HG02610 (cell line): ENCODE measurements around the gene KRTAP12-2.
"Not testable (repeated sequence)": the region's sequence is repeated elsewhere in the genome, so short reads cannot be mapped to it uniquely, and the experiment has no call there.

Source experiments
- ATAC-seq: cut with Tn5 transposase; IDR thresholded peaks from one replicate; pipeline ENCODE4 v1.9.1; 2021; ENCODE audit warnings: mild to moderate bottlenecking, moderate library complexity; ENCODE audit not compliant: unreplicated experiment

The KRTAP12-2 gene

GRCh38 chr21:44702973-44703730, 36.4 kb upstream of the KRTAP12-2 start:
- no peak for ATAC-seq

GRCh38 chr21:44702111-44702972, 35.6 kb upstream of the KRTAP12-2 start:
- ATAC-seq, result no peak

- no peak for ATAC-seq
These were observed 34.8 kb upstream of the KRTAP12-2 start for GRCh38 chr21:44701541-44701940.

GRCh38 chr21:44701023-44701400, 34.3 kb upstream of the KRTAP12-2 start:
- ATAC-seq, result no peak

- no peak for ATAC-seq
These were observed 33.6 kb upstream of the KRTAP12-2 start for GRCh38 chr21:44700101-44701022.

GRCh38 chr21:44699502-44700001, 32.8 kb upstream of the KRTAP12-2 start:
- ATAC-seq, result no peak

GRCh38 chr21:44697811-44698734, 31.3 kb upstream of the KRTAP12-2 start:
- ATAC-seq, result no peak

GRCh38 chr21:44697172-44697810, 30.6 kb upstream of the KRTAP12-2 start, which contains the start of gene KRTAP10-12:
KRTAP10-12 (plus strand) TSS chr21:44697172; CDS start chr21:44697202, 30 bp downstream.
- not testable (repeated sequence) for ATAC-seq

GRCh38 chr21:44696572-44696971, 29.8 kb upstream of the KRTAP12-2 start:
- no peak for ATAC-seq

GRCh38 chr21:44695641-44696040, 28.9 kb upstream of the KRTAP12-2 start:
- no peak for ATAC-seq

- no peak for ATAC-seq
These were observed 28.5 kb upstream of the KRTAP12-2 start for GRCh38 chr21:44695184-44695583.

GRCh38 chr21:44694776-44695175, 28.0 kb upstream of the KRTAP12-2 start:
- no peak for ATAC-seq

- no peak for ATAC-seq
These were observed 26.2 kb upstream of the KRTAP12-2 start for GRCh38 chr21:44692798-44693512.

GRCh38 chr21:44691686-44692085, 25.0 kb upstream of the KRTAP12-2 start:
- ATAC-seq, result no peak

GRCh38 chr21:44689740-44690139, 23.0 kb upstream of the KRTAP12-2 start:
- not testable (repeated sequence) for ATAC-seq

GRCh38 chr21:44687671-44688070, 20.9 kb upstream of the KRTAP12-2 start:
- no peak for ATAC-seq

- ATAC-seq, result no peak
These were observed 20.3 kb upstream of the KRTAP12-2 start for GRCh38 chr21:44686843-44687561.
